Stimulated activated effector memory CD8-positive, alpha-beta T cell treated with anti-CD3 and anti-CD28 coated beads, Interleukin-12 subunit alpha, Interleukin-12 subunit beta, amount 100 ng/mL, for 72 hours (primary cell): ENCODE measurements around the gene FHIT.
"Not testable (repeated sequence)": the region's sequence is repeated elsewhere in the genome, so short reads cannot be mapped to it uniquely, and the experiment has no call there.

ENCODE experiments used
- ATAC-seq: fragments of 150-1000 bp; cut with Tn5 transposase; 2 replicates; pipeline ENCODE4 v1.10.0; 2021
- DNase-seq, 2 donors: peaks; one replicate each; pipeline ENCODE4 v3.0.0; 2021 to 2022; ENCODE audit warnings: low spot score in 2 of 2
- H3K27ac Mint-ChIP-seq: one replicate; pipeline ENCODE4 v1.8.0; 2022; ENCODE audit warnings: mild to moderate bottlenecking, mixed read lengths
- H3K36me3 Mint-ChIP-seq: one replicate; pipeline ENCODE4 v1.8.0; 2022; ENCODE audit warnings: mild to moderate bottlenecking, mixed read lengths
- H3K4me1 Mint-ChIP-seq: one replicate; pipeline ENCODE4 v1.8.0; 2022; ENCODE audit warnings: mixed read lengths
- H3K4me3 Mint-ChIP-seq: one replicate; pipeline ENCODE4 v1.8.0; 2022; ENCODE audit warnings: mild to moderate bottlenecking, mixed read lengths
- H3K9me3 Mint-ChIP-seq: one replicate; pipeline ENCODE4 v1.8.0; 2022; ENCODE audit warnings: mixed read lengths

The FHIT gene

GRCh38 chr3:61248496-61248895 is 2.8 kb downstream of the FHIT start:
- ATAC-seq (no peak), DNase-seq (no peak)
- Mint-ChIP-seq H3K27ac (no peak overlapping the region), H3K4me1 (peaks cover 20% of the 10 kb centered on the region), H3K4me3 (no peak overlapping the region), H3K36me3 (no peaks in the 10 kb centered on the region), H3K9me3 (no peaks in the 10 kb centered on the region)

GRCh38 chr3:61247191-61247590 is 4.1 kb downstream of the FHIT start:
- H3K36me3 Mint-ChIP-seq: no peaks in the 10 kb centered on the region
- no peak overlapping the region for H3K4me3 Mint-ChIP-seq
- no peak for ATAC-seq
- DNase-seq: no peak
- no peak overlapping the region for H3K27ac Mint-ChIP-seq
- peaks cover 20% of the 10 kb centered on the region for H3K4me1 Mint-ChIP-seq
- no peaks in the 10 kb centered on the region for H3K9me3 Mint-ChIP-seq

GRCh38 chr3:61239871-61240270 is 11.4 kb downstream of the FHIT start:
- Mint-ChIP-seq H3K36me3 (no peaks in the 10 kb centered on the region), H3K4me1 (no peaks in the 10 kb centered on the region), H3K4me3 (no peak overlapping the region), H3K9me3 (no peaks in the 10 kb centered on the region), H3K27ac (no peak overlapping the region)
- ATAC-seq: no peak
- DNase-seq: no peak

- Mint-ChIP-seq H3K9me3 (no peaks in the 10 kb centered on the region), H3K4me3 (no peak overlapping the region), H3K4me1 (no peaks in the 10 kb centered on the region), H3K36me3 (no peaks in the 10 kb centered on the region), H3K27ac (no peak overlapping the region)
- ATAC-seq (no peak), DNase-seq (no peak)
Measured at GRCh38 chr3:61237858-61238257, 13.4 kb downstream of the FHIT start.

- Mint-ChIP-seq H3K36me3 (no peaks in the 10 kb centered on the region), H3K4me1 (no peaks in the 10 kb centered on the region), H3K4me3 (no peak overlapping the region), H3K9me3 (no peaks in the 10 kb centered on the region), H3K27ac (no peak overlapping the region)
- no peak for DNase-seq
- peak; percentile 54 for ATAC-seq
Measured at GRCh38 chr3:61236556-61236955, 14.7 kb downstream of the FHIT start.

GRCh38 chr3:61233746-61234145 is 17.5 kb downstream of the FHIT start:
- H3K4me1 Mint-ChIP-seq: no peaks in the 10 kb centered on the region
- no peak overlapping the region for H3K27ac Mint-ChIP-seq
- no peak overlapping the region for H3K4me3 Mint-ChIP-seq
- DNase-seq (no peak), ATAC-seq (no peak)
- H3K9me3 Mint-ChIP-seq: no peaks in the 10 kb centered on the region
- H3K36me3 Mint-ChIP-seq: no peaks in the 10 kb centered on the region

GRCh38 chr3:61231693-61232092 is 19.6 kb downstream of the FHIT start:
- H3K4me1 Mint-ChIP-seq: no peaks in the 10 kb centered on the region
- no peaks in the 10 kb centered on the region for H3K36me3 Mint-ChIP-seq
- no peak for ATAC-seq
- DNase-seq: no peak
- H3K27ac Mint-ChIP-seq: no peak overlapping the region
- H3K4me3 Mint-ChIP-seq: no peak overlapping the region
- H3K9me3 Mint-ChIP-seq: no peaks in the 10 kb centered on the region

GRCh38 chr3:61227799-61228198 is 23.5 kb downstream of the FHIT start:
- Mint-ChIP-seq H3K9me3 (no peaks in the 10 kb centered on the region), H3K36me3 (no peaks in the 10 kb centered on the region), H3K27ac (no peak overlapping the region), H3K4me1 (no peaks in the 10 kb centered on the region), H3K4me3 (no peak overlapping the region)
- DNase-seq (no peak), ATAC-seq (no peak)

GRCh38 chr3:61226166-61226686 is 25.0 kb downstream of the FHIT start:
- Mint-ChIP-seq H3K36me3 (no peaks in the 10 kb centered on the region), H3K27ac (no peak overlapping the region), H3K4me3 (no peak overlapping the region), H3K4me1 (no peaks in the 10 kb centered on the region), H3K9me3 (no peaks in the 10 kb centered on the region)
- ATAC-seq: no peak
- DNase-seq: no peak

- ATAC-seq (no peak), DNase-seq (no peak)
- H3K9me3 Mint-ChIP-seq: no peaks in the 10 kb centered on the region
- H3K27ac Mint-ChIP-seq: no peak overlapping the region
- H3K4me3 Mint-ChIP-seq: no peak overlapping the region
- H3K36me3 Mint-ChIP-seq: no peaks in the 10 kb centered on the region
- H3K4me1 Mint-ChIP-seq: no peaks in the 10 kb centered on the region
Measured at GRCh38 chr3:61224823-61225222, 26.4 kb downstream of the FHIT start.

- H3K27ac Mint-ChIP-seq: no peak overlapping the region
- H3K9me3 Mint-ChIP-seq: no peaks in the 10 kb centered on the region
- no peak overlapping the region for H3K4me3 Mint-ChIP-seq
- H3K4me1 Mint-ChIP-seq: no peaks in the 10 kb centered on the region
- ATAC-seq (no peak), DNase-seq (no peak)
- H3K36me3 Mint-ChIP-seq: no peaks in the 10 kb centered on the region
Measured at GRCh38 chr3:61223451-61223850, 27.8 kb downstream of the FHIT start.

GRCh38 chr3:61222467-61222866 is 28.8 kb downstream of the FHIT start:
- no peak for ATAC-seq
- Mint-ChIP-seq H3K36me3 (no peaks in the 10 kb centered on the region), H3K4me3 (no peak overlapping the region), H3K27ac (no peak overlapping the region), H3K4me1 (no peaks in the 10 kb centered on the region), H3K9me3 (no peaks in the 10 kb centered on the region)
- no peak for DNase-seq

GRCh38 chr3:61221759-61222362 is 29.4 kb downstream of the FHIT start:
- H3K4me3 Mint-ChIP-seq: no peak overlapping the region
- H3K4me1 Mint-ChIP-seq: no peaks in the 10 kb centered on the region
- DNase-seq (no peak), ATAC-seq (no peak)
- H3K27ac Mint-ChIP-seq: no peak overlapping the region
- H3K9me3 Mint-ChIP-seq: no peaks in the 10 kb centered on the region
- no peaks in the 10 kb centered on the region for H3K36me3 Mint-ChIP-seq

GRCh38 chr3:61218504-61218903 is 32.7 kb downstream of the FHIT start:
- no peak overlapping the region for H3K27ac Mint-ChIP-seq
- no peaks in the 10 kb centered on the region for H3K36me3 Mint-ChIP-seq
- ATAC-seq: no peak

GRCh38 chr3:61216171-61216570 is 35.1 kb downstream of the FHIT start:
- not testable (repeated sequence) for H3K4me1 Mint-ChIP-seq, ATAC-seq, H3K27ac Mint-ChIP-seq, H3K9me3 Mint-ChIP-seq, H3K4me3 Mint-ChIP-seq, H3K36me3 Mint-ChIP-seq, DNase-seq

More at GRCh38 chr3:61218504-61218903, 32.7 kb downstream of the FHIT start:
- no peak overlapping the region for H3K4me3 Mint-ChIP-seq
- H3K4me1 Mint-ChIP-seq: no peaks in the 10 kb centered on the region
- peaks cover 4% of the 10 kb centered on the region for H3K9me3 Mint-ChIP-seq
- no peak for DNase-seq

- H3K4me1 Mint-ChIP-seq: no peaks in the 10 kb centered on the region
- DNase-seq: no peak
- H3K4me3 Mint-ChIP-seq: no peak overlapping the region
- H3K9me3 Mint-ChIP-seq: no peaks in the 10 kb centered on the region
- H3K36me3 Mint-ChIP-seq: no peaks in the 10 kb centered on the region
- H3K27ac Mint-ChIP-seq: no peak overlapping the region
- ATAC-seq: no peak
Measured at GRCh38 chr3:61202086-61202485, 49.2 kb downstream of the FHIT start.

- no peaks in the 10 kb centered on the region for H3K4me1 Mint-ChIP-seq
- no peaks in the 10 kb centered on the region for H3K9me3 Mint-ChIP-seq
- no peak overlapping the region for H3K27ac Mint-ChIP-seq
- no peaks in the 10 kb centered on the region for H3K36me3 Mint-ChIP-seq
- DNase-seq (no peak), ATAC-seq (no peak)
- H3K4me3 Mint-ChIP-seq: no peak overlapping the region
Measured at GRCh38 chr3:61201071-61201470, 50.2 kb downstream of the FHIT start.
